ENCODE data around the gene CTTNBP2. TPM values are rescaled to one million over a fixed set of nuclear protein-coding genes. Genes with fewer than 3 reads are reported as not detected.

The CTTNBP2 gene
- total RNA-seq, 1 donor from 2014 or later: 25.5 TPM

- no peak overlapping the region for H3K27ac Mint-ChIP-seq
- H3K9me3 Mint-ChIP-seq: no peaks in the 10 kb centered on the region
- H3K4me2 ChIP-seq: no peak overlapping the region
- no peak overlapping the region for H2AFZ ChIP-seq (replicated peaks)
- no peak for DNase-seq (ENCODE audit: low spot score)
- H3K27ac ChIP-seq: no peak overlapping the region
- H4K20me1 ChIP-seq (ENCODE audit: low read depth): peaks cover 8% of the 10 kb centered on the region
- H3K4me3 ChIP-seq: no peak overlapping the region
- no peak overlapping the region for H3K9ac ChIP-seq
- peaks cover 2% of the 10 kb centered on the region for H3K36me3 Mint-ChIP-seq
- H3K9me3 ChIP-seq (ENCODE audit: low read depth): no peaks in the 10 kb centered on the region
- H3F3A ChIP-seq (ENCODE audit: low read depth): no peaks in the 10 kb centered on the region
- TF ChIP-seq EZH2 (IDR thresholded peaks at IDR 0.05) (no peak), EZH2phosphoT487 (IDR thresholded peaks at IDR 0.05) (no peak), CTCF (IDR thresholded peaks at IDR 0.05) (no peak)
- no peaks in the 10 kb centered on the region for H3K27me3 Mint-ChIP-seq (ENCODE audit: insufficient read depth, low read depth)
- H3K4me1 ChIP-seq: no peaks in the 10 kb centered on the region
- H3K4me3 Mint-ChIP-seq: no peak overlapping the region
- no peaks in the 10 kb centered on the region for H3K27me3 ChIP-seq
- peaks cover 6% of the 10 kb centered on the region for H3K4me1 Mint-ChIP-seq
- H3K36me3 ChIP-seq: no peaks in the 10 kb centered on the region
- peaks cover 60% of the 10 kb centered on the region for H3K79me2 ChIP-seq (ENCODE audit: low read depth)
These were observed 44.4 kb downstream of the CTTNBP2 start for GRCh38 chr7:117828825-117829224.

GRCh38 chr7:117827862-117828261, 45.4 kb downstream of the CTTNBP2 start:
- Histone ChIP-seq H3F3A (ENCODE audit: low read depth) (no peaks in the 10 kb centered on the region), H3K27ac (no peak overlapping the region), H2AFZ (replicated peaks) (no peak overlapping the region), H3K4me2 (no peak overlapping the region), H3K4me3 (no peak overlapping the region), H3K9ac (no peak overlapping the region), H3K4me1 (no peaks in the 10 kb centered on the region), H3K36me3 (no peaks in the 10 kb centered on the region), H3K9me3 (ENCODE audit: low read depth) (no peaks in the 10 kb centered on the region), H4K20me1 (ENCODE audit: low read depth) (peaks cover 8% of the 10 kb centered on the region), H3K79me2 (ENCODE audit: low read depth) (peaks cover 50% of the 10 kb centered on the region), H3K27me3 (no peaks in the 10 kb centered on the region)
- Mint-ChIP-seq H3K27me3 (ENCODE audit: insufficient read depth, low read depth) (no peaks in the 10 kb centered on the region), H3K36me3 (peaks cover 2% of the 10 kb centered on the region), H3K4me3 (no peak overlapping the region), H3K27ac (no peak overlapping the region), H3K9me3 (no peaks in the 10 kb centered on the region), H3K4me1 (peaks cover 6% of the 10 kb centered on the region)
- TF ChIP-seq EZH2 (IDR thresholded peaks at IDR 0.05): no peak
- TF ChIP-seq CTCF (IDR thresholded peaks at IDR 0.05): no peak
- no peak for TF ChIP-seq EZH2phosphoT487 (IDR thresholded peaks at IDR 0.05)
- no peak for DNase-seq (ENCODE audit: low spot score)

GRCh38 chr7:117825132-117825531, 48.1 kb downstream of the CTTNBP2 start:
- DNase-seq (ENCODE audit: low spot score): no peak
- Histone ChIP-seq H2AFZ (replicated peaks) (no peak overlapping the region), H3K27me3 (no peaks in the 10 kb centered on the region), H3K27ac (no peak overlapping the region), H3K36me3 (no peaks in the 10 kb centered on the region), H4K20me1 (ENCODE audit: low read depth) (peaks cover 6% of the 10 kb centered on the region), H3F3A (ENCODE audit: low read depth) (no peaks in the 10 kb centered on the region), H3K9me3 (ENCODE audit: low read depth) (no peaks in the 10 kb centered on the region), H3K9ac (no peak overlapping the region), H3K79me2 (ENCODE audit: low read depth) (peaks cover 50% of the 10 kb centered on the region), H3K4me2 (no peak overlapping the region), H3K4me1 (peaks cover under 1% of the 10 kb centered on the region), H3K4me3 (no peak overlapping the region)
- no peak overlapping the region for H3K27ac Mint-ChIP-seq
- H3K27me3 Mint-ChIP-seq (ENCODE audit: insufficient read depth, low read depth): no peaks in the 10 kb centered on the region
- TF ChIP-seq CTCF (IDR thresholded peaks at IDR 0.05) (no peak), EZH2phosphoT487 (IDR thresholded peaks at IDR 0.05) (no peak), EZH2 (IDR thresholded peaks at IDR 0.05) (no peak)
- H3K36me3 Mint-ChIP-seq: peaks cover 2% of the 10 kb centered on the region
- H3K4me1 Mint-ChIP-seq: peaks cover 6% of the 10 kb centered on the region
- H3K4me3 Mint-ChIP-seq: no peak overlapping the region
- H3K9me3 Mint-ChIP-seq: no peaks in the 10 kb centered on the region
